WTC11 (cell line): ENCODE data around the gene CSRNP3. TPM values are rescaled to one million over a fixed set of nuclear protein-coding genes. Genes with fewer than 3 reads are reported as not detected.

Source experiments
- ATAC-seq: fragments of 200-7000 bp; cut with Tn5 transposase; 2 replicates; pipeline ENCODE4 v1.10.0; 2021; ENCODE audit warnings: mild to moderate bottlenecking, moderate library complexity
- CTCF ChIA-PET: fragments of 300-600 bp; sonication (Branson Sonifier 250); formaldehyde crosslinking; loops from one replicate; lab custom pipeline; 2021; ENCODE audit warnings: antibody characterized with exemption; lab: Charles Lee
- POLR2A ChIA-PET: fragments of 350-600 bp; sonication (Branson Sonifier 250); formaldehyde crosslinking; loops from one replicate; lab custom pipeline; 2021; ENCODE audit warnings: antibody characterized with exemption; lab: Charles Lee
- DNase-seq: peaks from one replicate; pipeline ENCODE4 v3.0.0; 2021; ENCODE audit warnings: low spot score
- H3K27ac Mint-ChIP-seq: 2 replicates; pipeline ENCODE4 v1.8.0; 2021; ENCODE audit warnings: mixed read lengths
- H3K27me3 Mint-ChIP-seq: 2 replicates; pipeline ENCODE4 v1.8.0; 2021; ENCODE audit warnings: low read depth, mild to moderate bottlenecking, moderate library complexity, mixed read lengths
- H3K36me3 Mint-ChIP-seq: 2 replicates; pipeline ENCODE4 v1.8.0; 2021; ENCODE audit warnings: mixed read lengths
- H3K4me1 Mint-ChIP-seq: 2 replicates; pipeline ENCODE4 v1.8.0; 2022; ENCODE audit warnings: mixed read lengths
- H3K4me3 Mint-ChIP-seq: 2 replicates; pipeline ENCODE4 v1.8.0; 2021; ENCODE audit warnings: mild to moderate bottlenecking, moderate library complexity, mixed read lengths
- H3K9me3 Mint-ChIP-seq: 2 replicates; pipeline ENCODE4 v1.8.0; 2021; ENCODE audit warnings: mixed read lengths
- CTCF ChIP-seq: fragments of 200-600 bp; IDR thresholded peaks from 2 replicates; pipeline ENCODE4 v1.8.0; 2022; ENCODE audit warnings: antibody characterized with exemption
- GTF2I ChIP-seq: fragments of 250-450 bp; sonication (Bioruptor Pico); conservative IDR thresholded peaks from 2 replicates; pipeline ENCODE4 v1.4.0; 2021; ENCODE audit warnings: mild to moderate bottlenecking
- HMGA2 ChIP-seq: fragments of 250-450 bp; sonication (Bioruptor Pico); IDR thresholded peaks from 2 replicates; pipeline ENCODE4 v1.4.0; 2021; ENCODE audit warnings: mild to moderate bottlenecking, moderate library complexity
- NR1H2 ChIP-seq: sonication (generic); formaldehyde crosslinking; IDR thresholded peaks from 2 replicates; pipeline ENCODE4 v1.9.0; 2021; ENCODE audit warnings: mild to moderate bottlenecking, moderate library complexity, missing genetic modification reagents
- PRRX2 ChIP-seq: fragments of 250-450 bp; sonication (Bioruptor Pico); IDR thresholded peaks from 2 replicates; pipeline ENCODE4 v1.8.0; 2021; ENCODE audit warnings: mild to moderate bottlenecking
- SMAD4 ChIP-seq: sonication (generic); formaldehyde crosslinking; IDR thresholded peaks from 2 replicates; pipeline ENCODE4 v1.8.0; 2022; ENCODE audit warnings: mild to moderate bottlenecking, missing genetic modification reagents
- SP1 ChIP-seq: sonication (generic); formaldehyde crosslinking; conservative IDR thresholded peaks from 2 replicates; pipeline ENCODE4 v1.8.1; 2022; ENCODE audit warnings: missing genetic modification reagents
- TEAD1 ChIP-seq: sonication (generic); formaldehyde crosslinking; IDR thresholded peaks from 2 replicates; pipeline ENCODE4 v1.8.0; 2022; ENCODE audit warnings: mild to moderate bottlenecking, missing genetic modification reagents
- TP53 ChIP-seq: sonication (generic); formaldehyde crosslinking; IDR thresholded peaks from 2 replicates; pipeline ENCODE4 v1.8.1; 2023; ENCODE audit warnings: mild to moderate bottlenecking, missing genetic modification reagents
- ZNF121 ChIP-seq: sonication (generic); formaldehyde crosslinking; IDR thresholded peaks from 2 replicates; pipeline ENCODE4 v1.8.0; 2023; ENCODE audit warnings: missing genetic modification reagents
- ZNF232 ChIP-seq: sonication (generic); formaldehyde crosslinking; IDR thresholded peaks from 2 replicates; pipeline ENCODE4 v1.8.0; 2022; ENCODE audit warnings: mild to moderate bottlenecking, missing genetic modification reagents
- ZNF317 ChIP-seq: sonication (generic); formaldehyde crosslinking; IDR thresholded peaks from 2 replicates; pipeline ENCODE4 v1.8.1; 2023; ENCODE audit warnings: low read depth, mild to moderate bottlenecking, moderate library complexity, missing genetic modification reagents, borderline replicate concordance
- ZNF396 ChIP-seq: fragments of 250-450 bp; sonication (Bioruptor Pico); IDR thresholded peaks from 2 replicates; pipeline ENCODE4 v1.8.0; 2021; ENCODE audit warnings: mild to moderate bottlenecking, moderate library complexity, borderline replicate concordance
- ZNF416 ChIP-seq: fragments of 250-450 bp; sonication (Bioruptor Pico); IDR thresholded peaks from 2 replicates; pipeline ENCODE4 v1.9.0; 2021; ENCODE audit warnings: mild to moderate bottlenecking, inconsistent platforms
- ZNF671 ChIP-seq: fragments of 250-450 bp; sonication (Bioruptor Pico); IDR thresholded peaks from 2 replicates; pipeline ENCODE4 v1.8.0; 2021; ENCODE audit warnings: mild to moderate bottlenecking
- ZSCAN18 ChIP-seq: fragments of 250-450 bp; sonication (Bioruptor Pico); IDR thresholded peaks from 2 replicates; pipeline ENCODE4 v2.1.2; 2022; ENCODE audit warnings: mild to moderate bottlenecking, moderate library complexity
- total RNA-seq: library from RNA; stranded (reverse); gene quantifications from 3 replicates; pipeline ENCODE4 v1.2.3, GENCODE V29; 2021
- TF ChIP-seq, protein P1 (sequence below): sonication (generic); formaldehyde crosslinking; IDR thresholded peaks from 2 replicates; pipeline ENCODE4 v1.8.0; 2023; ENCODE audit warnings: missing genetic modification reagents
- TF ChIP-seq, protein P2 (sequence below): sonication (generic); formaldehyde crosslinking; IDR thresholded peaks from 2 replicates; pipeline ENCODE4 v1.8.1; 2023; ENCODE audit warnings: mild to moderate bottlenecking, missing genetic modification reagents
- TF ChIP-seq, protein P3 (sequence below): fragments of 250-450 bp; sonication (Bioruptor Pico); conservative IDR thresholded peaks from 2 replicates; pipeline ENCODE4 v1.9.0; 2021; ENCODE audit warnings: mild to moderate bottlenecking
- TF ChIP-seq, protein P4 (sequence below): sonication (generic); formaldehyde crosslinking; IDR thresholded peaks from 2 replicates; pipeline ENCODE4 v1.8.1; 2023; ENCODE audit warnings: mild to moderate bottlenecking, moderate library complexity, missing genetic modification reagents

The CSRNP3 gene
- total RNA-seq, 1 experiment from 2014 or later: 7.3 TPM

DNA sequence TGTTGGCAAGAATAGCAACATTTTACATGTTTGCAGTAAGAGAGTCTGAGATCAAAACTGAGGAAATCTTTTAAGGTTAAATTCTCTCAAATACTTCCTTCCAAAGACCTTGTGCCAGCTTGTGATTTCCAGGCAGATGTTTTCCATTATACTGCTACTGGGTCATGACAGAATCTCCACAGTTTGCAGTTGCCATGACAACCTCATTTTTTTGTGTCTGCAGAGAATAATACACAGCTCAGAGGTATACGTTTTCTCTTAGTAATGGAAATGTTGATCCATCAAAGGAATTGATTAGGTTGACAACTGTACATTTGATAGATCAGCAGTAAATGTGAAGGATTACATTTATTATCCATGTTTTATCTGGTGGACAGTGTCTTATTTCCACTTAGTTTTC is 29.1 kb upstream of the CSRNP3 start:
- ChIA-PET CTCF (no interaction called here), POLR2A (no interaction called here)
- ATAC-seq (no peak), DNase-seq (no peak)
- H3K4me1 Mint-ChIP-seq: peaks cover 44% of the 10 kb centered on the region
- no peak for TF ChIP-seq ZNF232
- TF ChIP-seq TEAD1 (CRISPR knock-in tag): no peak
- TF ChIP-seq, protein P1, sequence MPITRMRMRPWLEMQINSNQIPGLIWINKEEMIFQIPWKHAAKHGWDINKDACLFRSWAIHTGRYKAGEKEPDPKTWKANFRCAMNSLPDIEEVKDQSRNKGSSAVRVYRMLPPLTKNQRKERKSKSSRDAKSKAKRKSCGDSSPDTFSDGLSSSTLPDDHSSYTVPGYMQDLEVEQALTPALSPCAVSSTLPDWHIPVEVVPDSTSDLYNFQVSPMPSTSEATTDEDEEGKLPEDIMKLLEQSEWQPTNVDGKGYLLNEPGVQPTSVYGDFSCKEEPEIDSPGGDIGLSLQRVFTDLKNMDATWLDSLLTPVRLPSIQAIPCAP (CRISPR knock-in tag): no peak
- TF ChIP-seq, protein P2, sequence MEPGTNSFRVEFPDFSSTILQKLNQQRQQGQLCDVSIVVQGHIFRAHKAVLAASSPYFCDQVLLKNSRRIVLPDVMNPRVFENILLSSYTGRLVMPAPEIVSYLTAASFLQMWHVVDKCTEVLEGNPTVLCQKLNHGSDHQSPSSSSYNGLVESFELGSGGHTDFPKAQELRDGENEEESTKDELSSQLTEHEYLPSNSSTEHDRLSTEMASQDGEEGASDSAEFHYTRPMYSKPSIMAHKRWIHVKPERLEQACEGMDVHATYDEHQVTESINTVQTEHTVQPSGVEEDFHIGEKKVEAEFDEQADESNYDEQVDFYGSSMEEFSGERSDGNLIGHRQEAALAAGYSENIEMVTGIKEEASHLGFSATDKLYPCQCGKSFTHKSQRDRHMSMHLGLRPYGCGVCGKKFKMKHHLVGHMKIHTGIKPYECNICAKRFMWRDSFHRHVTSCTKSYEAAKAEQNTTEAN (CRISPR knock-in tag): no peak
- TF ChIP-seq ZNF396 (CRISPR knock-in tag): no peak
- no peak for TF ChIP-seq SP1
- TF ChIP-seq SMAD4 (CRISPR knock-in tag): no peak
- no peak for TF ChIP-seq GTF2I
- TF ChIP-seq ZNF671 (CRISPR knock-in tag): no peak
- no peak for TF ChIP-seq HMGA2 (CRISPR knock-in tag)
- no peak for TF ChIP-seq TP53 (CRISPR knock-in tag)
- TF ChIP-seq, protein P3, sequence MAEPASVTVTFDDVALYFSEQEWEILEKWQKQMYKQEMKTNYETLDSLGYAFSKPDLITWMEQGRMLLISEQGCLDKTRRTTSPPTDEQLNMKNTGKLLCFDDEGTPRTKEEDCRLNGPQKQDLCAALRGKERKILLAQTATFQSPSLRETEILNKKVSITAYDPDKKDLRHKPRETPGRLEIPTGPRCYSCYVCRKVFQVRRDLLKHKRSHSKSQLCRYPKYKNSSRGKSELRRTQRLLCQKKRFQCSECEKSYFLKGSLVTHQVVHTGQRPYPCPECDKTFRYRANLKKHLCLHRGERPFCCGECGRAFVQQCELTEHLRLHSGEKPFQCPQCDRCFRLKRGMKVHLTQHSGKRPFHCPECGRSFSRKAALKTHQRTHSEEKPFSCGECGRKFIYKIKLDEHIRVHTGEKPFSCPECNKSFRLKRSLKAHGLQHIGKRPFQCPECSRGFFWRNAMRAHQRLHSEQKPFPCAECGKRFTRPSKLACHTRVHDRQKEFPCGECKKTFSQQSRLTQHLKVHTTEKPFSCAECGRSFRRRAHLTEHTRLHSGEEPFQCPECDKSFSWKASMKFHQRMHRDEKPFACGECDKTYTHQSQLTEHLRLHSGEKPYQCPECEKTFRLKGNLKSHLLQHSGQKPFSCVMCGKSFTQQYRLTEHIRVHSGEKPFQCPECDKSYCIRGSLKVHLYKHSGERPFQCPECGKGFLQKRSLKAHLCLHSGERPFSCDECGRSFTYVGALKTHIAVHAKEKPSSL (CRISPR knock-in tag): no peak
- TF ChIP-seq, protein P4, sequence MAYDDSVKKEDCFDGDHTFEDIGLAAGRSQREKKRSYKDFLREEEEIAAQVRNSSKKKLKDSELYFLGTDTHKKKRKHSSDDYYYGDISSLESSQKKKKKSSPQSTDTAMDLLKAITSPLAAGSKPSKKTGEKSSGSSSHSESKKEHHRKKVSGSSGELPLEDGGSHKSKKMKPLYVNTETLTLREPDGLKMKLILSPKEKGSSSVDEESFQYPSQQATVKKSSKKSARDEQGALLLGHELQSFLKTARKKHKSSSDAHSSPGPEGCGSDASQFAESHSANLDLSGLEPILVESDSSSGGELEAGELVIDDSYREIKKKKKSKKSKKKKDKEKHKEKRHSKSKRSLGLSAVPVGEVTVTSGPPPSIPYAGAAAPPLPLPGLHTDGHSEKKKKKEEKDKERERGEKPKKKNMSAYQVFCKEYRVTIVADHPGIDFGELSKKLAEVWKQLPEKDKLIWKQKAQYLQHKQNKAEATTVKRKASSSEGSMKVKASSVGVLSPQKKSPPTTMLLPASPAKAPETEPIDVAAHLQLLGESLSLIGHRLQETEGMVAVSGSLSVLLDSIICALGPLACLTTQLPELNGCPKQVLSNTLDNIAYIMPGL (CRISPR knock-in tag): no peak
- no peak for TF ChIP-seq ZNF317 (CRISPR knock-in tag)
- TF ChIP-seq NR1H2 (CRISPR knock-in tag): no peak
- no peak for TF ChIP-seq ZSCAN18 (CRISPR knock-in tag)
- no peak for TF ChIP-seq CTCF
- no peak for TF ChIP-seq ZNF121 (CRISPR knock-in tag)
- no peak for TF ChIP-seq ZNF416 (CRISPR knock-in tag)
- no peak for TF ChIP-seq PRRX2 (CRISPR knock-in tag)
- H3K36me3 Mint-ChIP-seq: no peaks in the 10 kb centered on the region; the same call in 1 of the 2 replicates
- peaks cover 2% of the 10 kb centered on the region; the same call in 1 of the 2 replicates for H3K9me3 Mint-ChIP-seq
- no peak overlapping the region for H3K4me3 Mint-ChIP-seq
- H3K27ac Mint-ChIP-seq: no peak overlapping the region
- no peaks in the 10 kb centered on the region for H3K27me3 Mint-ChIP-seq
